Small intestine (tissue), 7 donors: ENCODE results near the gene DENND5A. TPM values are rescaled to one million over a fixed set of nuclear protein-coding genes. Genes with fewer than 3 reads are reported as not detected.
"Not testable (repeated sequence)": the region's sequence is repeated elsewhere in the genome, so short reads cannot be mapped to it uniquely, and the experiment has no call there.

Source experiments
- DNase-seq, 2 donors: peaks; one replicate each; pipeline versions ENCODE4 v3.0.0 to v3.0.0-alpha.2; 2013
- FAIRE-seq: peaks from 2 replicates; lab custom pipeline; 2012; peaks lifted over from hg19 to GRCh38; lab: Jason Lieb, UNC
- H3K27ac ChIP-seq, 3 donors: one replicate each; pipeline ENCODE4 v1.5.1; 2013; ENCODE audit warnings: low read length in 2 of 3, mild to moderate bottlenecking in 2 of 3, control low read depth in 1 of 3, inconsistent platforms in 1 of 3, low read depth in 1 of 3, moderate library complexity in 1 of 3
- H3K27me3 ChIP-seq, 3 donors: one replicate each; pipeline ENCODE4 v1.6.1; 2013; ENCODE audit warnings: low read length in 3 of 3, inconsistent platforms in 1 of 3; ENCODE audit not compliant: control insufficient read depth in 3 of 3, insufficient read depth in 3 of 3
- H3K36me3 ChIP-seq, 3 donors: one replicate each; pipeline ENCODE4 v1.6.1; 2013; ENCODE audit warnings: low read length in 3 of 3, inconsistent platforms in 1 of 3, low read depth in 1 of 3, mild to moderate bottlenecking in 1 of 3, moderate library complexity in 1 of 3; ENCODE audit not compliant: control insufficient read depth in 3 of 3, insufficient read depth in 2 of 3
- H3K4me1 ChIP-seq, 3 donors: one replicate each; pipeline ENCODE4 v1.6.1; 2013; ENCODE audit warnings: low read length in 2 of 3, inconsistent platforms in 1 of 3, low read depth in 1 of 3, mild to moderate bottlenecking in 1 of 3, moderate library complexity in 1 of 3; ENCODE audit not compliant: control insufficient read depth in 3 of 3, insufficient read depth in 2 of 3
- H3K4me3 ChIP-seq, 3 donors: one replicate each; pipeline ENCODE4 v1.5.1; 2013; ENCODE audit warnings: low read length in 3 of 3, control low read depth in 1 of 3, inconsistent platforms in 1 of 3, low read depth in 1 of 3, mild to moderate bottlenecking in 1 of 3, moderate library complexity in 1 of 3
- H3K9me3 ChIP-seq, 2 donors: one replicate each; pipeline ENCODE4 v1.6.1; 2013; ENCODE audit warnings: low read depth in 1 of 2, low read length in 1 of 2; ENCODE audit not compliant: control insufficient read depth in 2 of 2, insufficient read depth in 1 of 2
- WGBS, 3 donors: extraction: QIAGEN DNeasy Blood & Tissue Kit; methylation state at CpG; one replicate each; pipeline ENCODE4 v1.1.7; 2013; 5-methylcytosine and 5-hydroxymethylcytosine counted together
- polyA plus RNA-seq, 4 donors: library from polyadenylated mRNA; stranded (reverse) in 3 of 4; unstranded in 1 of 4; fragments of 200-250 nt in 3 of 4; fragments of 120-200 nt in 1 of 4; gene quantifications; one replicate each; pipeline versions ENCODE4 v1.2.1 to v1.2.3, GENCODE V29; 2013
- donor health status: healthy with polysubstance abuse.
- donor health status: control.
- donor health status: control.
- donor health status: Bipolar disorder and iron deficiency.
- donor health status: healthy.

DENND5A gene
- polyA plus RNA-seq, 4 donors: 0.89 to 17.7 (median 11.0) TPM

DNA sequence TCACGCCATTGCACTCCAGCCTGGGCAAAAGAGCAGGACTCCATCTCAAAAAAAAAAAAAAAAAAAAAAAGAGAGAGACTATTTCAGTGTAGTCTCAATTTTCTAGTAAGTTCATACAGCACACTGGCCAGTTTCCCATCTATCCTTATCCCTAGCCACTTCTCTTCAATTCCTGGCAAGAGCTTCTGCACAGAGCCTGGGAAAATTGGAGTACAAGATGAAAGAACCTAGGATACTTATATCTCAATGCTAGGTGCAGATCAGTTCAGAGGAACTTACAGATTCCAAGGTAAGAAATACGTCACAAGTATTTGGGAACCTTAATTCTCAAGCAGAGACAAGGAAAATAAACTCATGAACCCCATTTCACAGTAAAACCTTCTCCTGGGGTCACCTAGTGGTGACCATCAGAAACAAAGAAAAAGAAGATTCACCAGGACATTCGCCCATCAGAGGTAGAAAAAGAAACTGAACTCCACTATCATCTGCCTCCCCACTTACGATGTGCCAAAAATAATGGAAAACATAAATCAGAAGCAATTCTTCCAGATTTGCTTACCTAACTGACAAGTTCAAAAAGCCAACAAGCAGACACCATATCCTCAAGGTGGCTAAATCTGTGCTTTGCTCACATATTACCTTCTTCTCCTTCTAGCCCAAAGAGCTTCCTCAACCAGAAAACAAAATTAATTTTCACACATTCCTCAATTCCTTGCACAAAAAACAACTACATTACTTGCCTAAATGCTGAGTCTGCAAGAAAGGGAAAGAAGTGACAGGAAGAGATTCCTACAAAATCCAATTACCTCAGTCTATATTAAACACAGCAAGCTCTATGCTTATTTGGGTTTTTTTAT is 4.9 kb downstream of the DENND5A start:
- FAIRE-seq (no peak), DNase-seq (no peak)
- H3K4me3 ChIP-seq: no peak overlapping the region
- H3K4me1 ChIP-seq: no peaks in the 10 kb centered on the region
- H3K9me3 ChIP-seq: no peaks in the 10 kb centered on the region
- no peak overlapping the region for H3K27ac ChIP-seq
- WGBS, 3 donors: 69 to 86% (median 82%) methylated on average over 4 of the region's 4 CpGs
- peaks cover 0 to under 1% (median 0%) of the 10 kb centered on the region in 3 donors for H3K36me3 ChIP-seq
- no peaks in the 10 kb centered on the region for H3K27me3 ChIP-seq

GRCh38 chr11:9258279-9258678 is 6.9 kb downstream of the DENND5A start:
- H3K36me3 ChIP-seq, DNase-seq, H3K4me1 ChIP-seq, H3K9me3 ChIP-seq, H3K27ac ChIP-seq, H3K4me3 ChIP-seq, FAIRE-seq, H3K27me3 ChIP-seq: not testable (repeated sequence)
- 90 to 97% (median 91%) methylated on average over 4 of the region's 4 CpGs for WGBS, 3 donors

- 89 to 94% (median 91%) methylated on average over 3 of the region's 3 CpGs for WGBS, 3 donors
- H3K27ac ChIP-seq: no peak overlapping the region
Observed at GRCh38 chr11:9254416-9254815, 10.7 kb downstream of the DENND5A start.

DNA sequence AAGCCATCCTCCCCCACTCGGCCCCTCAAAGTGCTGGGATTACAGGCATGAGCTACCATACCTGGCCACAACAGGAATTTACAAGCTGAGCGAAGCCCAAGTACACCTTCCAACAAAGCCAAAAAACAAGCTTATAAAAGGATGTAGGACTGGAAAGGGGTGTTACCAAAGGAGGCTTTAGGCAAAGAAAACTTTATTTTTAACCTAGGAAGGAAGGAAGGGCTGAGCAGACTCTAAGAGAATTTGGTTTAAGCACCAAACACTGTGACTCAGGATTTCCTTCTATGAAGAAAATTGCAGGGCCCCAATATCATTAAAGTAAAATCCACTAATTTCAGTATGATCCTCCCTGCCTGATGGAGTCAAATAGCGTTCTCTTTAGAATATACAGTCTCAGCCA is 12.1 kb downstream of the DENND5A start:
- H3K4me3 ChIP-seq: no peak overlapping the region
- H3K4me1 ChIP-seq: peaks cover 0 to 4% (median 0%) of the 10 kb centered on the region in 3 donors
- no peak for FAIRE-seq
- H3K36me3 ChIP-seq: peaks cover 0 to 3% (median 0%) of the 10 kb centered on the region in 3 donors
- DNase-seq: no peak
- H3K27me3 ChIP-seq: no peaks in the 10 kb centered on the region
- H3K9me3 ChIP-seq: no peaks in the 10 kb centered on the region
- 72 to 90% (median 88%) methylated on average over 3 of the region's 3 CpGs for WGBS, 3 donors
- no peak overlapping the region for H3K27ac ChIP-seq

More at GRCh38 chr11:9254416-9254815, 10.7 kb downstream of the DENND5A start:
- DNase-seq: no peak
- Histone ChIP-seq H3K27me3 (no peaks in the 10 kb centered on the region), H3K36me3 (peaks cover 0 to 3% (median 0%) of the 10 kb centered on the region in 3 donors), H3K9me3 (no peaks in the 10 kb centered on the region), H3K4me1 (peaks cover 0 to 4% (median 0%) of the 10 kb centered on the region in 3 donors), H3K4me3 (no peak overlapping the region)
- no peak for FAIRE-seq

GRCh38 chr11:9251311-9251710 is 13.8 kb downstream of the DENND5A start:
- 79 to 86% (median 84%) methylated on average over 3 of the region's 3 CpGs for WGBS, 3 donors
- DNase-seq (no peak), FAIRE-seq (no peak)
- H3K4me1 ChIP-seq: peaks cover 0 to 4% (median 0%) of the 10 kb centered on the region in 3 donors
- no peak overlapping the region for H3K4me3 ChIP-seq
- no peak overlapping the region for H3K27ac ChIP-seq
- H3K36me3 ChIP-seq: peaks cover 0 to 3% (median 0%) of the 10 kb centered on the region in 3 donors
- H3K27me3 ChIP-seq: no peaks in the 10 kb centered on the region
- H3K9me3 ChIP-seq: no peaks in the 10 kb centered on the region

DNA sequence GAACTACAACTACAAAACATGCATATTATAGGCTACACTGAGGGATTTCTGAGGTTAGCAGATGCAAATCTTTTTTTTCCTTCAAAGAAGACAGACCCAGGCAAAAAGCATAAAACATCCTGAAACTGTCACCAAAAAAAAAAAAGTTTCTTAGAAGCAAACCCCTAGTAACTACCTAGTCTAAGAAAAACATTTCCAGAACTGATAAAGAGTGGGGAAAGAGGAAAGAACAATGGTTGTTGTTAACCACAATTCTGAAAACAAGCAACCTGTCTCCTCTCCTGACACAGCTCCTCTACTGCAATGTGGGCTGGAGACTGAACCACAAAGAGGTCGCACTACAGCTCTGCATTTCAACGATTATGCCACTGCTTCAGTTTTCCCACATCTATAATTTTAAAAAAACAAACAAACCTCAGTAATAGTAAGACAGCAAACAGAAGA is 15.0 kb downstream of the DENND5A start:
- no peak for FAIRE-seq
- WGBS, 3 donors: 32 to 63% (median 51%) methylated on average over 2 of the region's 2 CpGs
- peaks cover 0 to 4% (median 0%) of the 10 kb centered on the region in 3 donors for H3K4me1 ChIP-seq

GRCh38 chr11:9249252-9249651 is 15.9 kb downstream of the DENND5A start:
- Histone ChIP-seq H3K9me3 (no peaks in the 10 kb centered on the region), H3K27ac (no peak overlapping the region), H3K36me3 (no peaks in the 10 kb centered on the region), H3K4me1 (peaks cover 0 to 4% (median 0%) of the 10 kb centered on the region in 3 donors), H3K27me3 (no peaks in the 10 kb centered on the region), H3K4me3 (no peak overlapping the region)
- no peak for FAIRE-seq
- DNase-seq: no peak
- WGBS, 3 donors: 96% methylated on average over 7 of the region's 7 CpGs

More for the DNA sequence above, 15.0 kb downstream of the DENND5A start:
- no peaks in the 10 kb centered on the region for H3K9me3 ChIP-seq
- no peaks in the 10 kb centered on the region for H3K27me3 ChIP-seq
- DNase-seq: peak in 1 of 2 donors; percentile 20
- peaks cover 0 to 1% (median 0%) of the 10 kb centered on the region in 3 donors for H3K36me3 ChIP-seq
- no peak overlapping the region for H3K4me3 ChIP-seq
- H3K27ac ChIP-seq: no peak overlapping the region

DNA sequence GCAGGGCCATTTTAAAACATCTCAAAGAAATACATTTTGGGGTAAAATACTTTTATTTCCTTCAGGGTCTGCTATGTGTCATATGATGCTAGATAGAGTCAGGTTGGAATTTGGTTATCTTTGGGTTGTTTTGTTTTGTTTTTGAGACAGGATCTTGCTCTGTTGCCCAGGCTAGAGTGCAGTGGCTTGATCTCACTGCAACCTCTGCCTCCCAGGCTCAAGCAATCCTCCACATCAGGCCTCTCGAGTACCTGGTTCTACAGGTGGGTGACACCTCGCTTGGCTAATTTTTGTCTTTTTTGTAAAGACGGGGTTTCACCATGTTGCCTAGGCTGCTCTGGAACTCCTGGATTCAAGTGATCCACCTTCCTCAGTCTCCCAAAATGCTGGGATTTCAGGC is 17.3 kb downstream of the DENND5A start:
- H3K4me1 ChIP-seq: peaks cover 0 to 4% (median 0%) of the 10 kb centered on the region in 3 donors
- no peaks in the 10 kb centered on the region for H3K27me3 ChIP-seq
- no peak for DNase-seq
- no peak overlapping the region for H3K27ac ChIP-seq
- no peak for FAIRE-seq
- WGBS, 3 donors: 95% methylated on average over 3 of the region's 3 CpGs
- H3K36me3 ChIP-seq: no peaks in the 10 kb centered on the region
- no peaks in the 10 kb centered on the region for H3K9me3 ChIP-seq
- H3K4me3 ChIP-seq: no peak overlapping the region
